Uterus (tissue), 4 donors: ENCODE results near the gene ST6GALNAC5. TPM values are rescaled to one million over a fixed set of nuclear protein-coding genes. Genes with fewer than 3 reads are reported as not detected.

Source experiments
- DNase-seq, 2 donors: peaks; one replicate each; pipeline ENCODE4 v3.0.0-alpha.2; 2019 to 2020
- H3K27ac ChIP-seq, 2 donors: fragments of 200-600 bp; sonication (generic); 1 replicate in 1 of 2; 2 replicates in 1 of 2; pipeline ENCODE4 v1.5.1; 2016 to 2018
- H3K27me3 ChIP-seq, 2 donors: fragments of 200-600 bp; sonication (generic); one replicate each; pipeline ENCODE4 v1.5.1; 2018 to 2019; ENCODE audit warnings: control low read depth in 1 of 2
- H3K36me3 ChIP-seq, 2 donors: fragments of 200-600 bp; sonication (generic); one replicate each; pipeline ENCODE4 v1.5.1; 2019; ENCODE audit warnings: control low read depth in 1 of 2
- H3K4me1 ChIP-seq, 2 donors: fragments of 200-600 bp; sonication (generic); one replicate each; pipeline ENCODE4 v1.5.1; 2018 to 2019; ENCODE audit warnings: control low read depth in 1 of 2
- H3K4me3 ChIP-seq, 2 donors: fragments of 200-600 bp; sonication (generic); 1 replicate in 1 of 2; 2 replicates in 1 of 2; pipeline ENCODE4 v1.5.1; 2018 to 2019; ENCODE audit warnings: mild to moderate bottlenecking in 1 of 2
- H3K9me3 ChIP-seq, 2 donors: fragments of 200-600 bp; sonication (generic); one replicate each; pipeline ENCODE4 v1.5.1; 2019; ENCODE audit warnings: control low read depth in 1 of 2
- POLR2A ChIP-seq, 2 donors: fragments of 450-650 bp; IDR thresholded peaks; one replicate each; pipeline ENCODE4 v1.6.1; 2016; ENCODE audit warnings: antibody characterized with exemption in 2 of 2, mild to moderate bottlenecking in 1 of 2, moderate library complexity in 1 of 2
- intact Hi-C: fragments of 100-400 bp; cut with DNase I; formaldehyde crosslinking; loops from one replicate; pipeline ENCODE4 v1.15.1; 2023; ENCODE audit warnings: low total_unique reads
- total RNA-seq, 4 donors: library from RNA; depleted of rRNA in 3 of 4; stranded (reverse); fragments of >200 nt in 3 of 4; gene quantifications; one replicate each; pipeline versions ENCODE4 v1.1.0 to v1.2.4, GENCODE V29; 2014 to 2023
- TF ChIP-seq, protein P1 (sequence below), 4 experiments: fragments of 200-600 bp in 2 of 4; fragments of 450-650 bp in 2 of 4; sonication (generic) in 2 of 4; IDR thresholded peaks; one replicate each; pipeline ENCODE4 v1.5.1; 2016 to 2019; ENCODE audit warnings: antibody characterized with exemption in 4 of 4, mild to moderate bottlenecking in 2 of 4, moderate library complexity in 1 of 4
- donor health status: DM: yes; HTN: yes; CAD: no.

ST6GALNAC5 gene
- total RNA-seq, 4 donors from 2014 or later: 1.4 to 6.4 TPM; not detected in 2

DNA sequence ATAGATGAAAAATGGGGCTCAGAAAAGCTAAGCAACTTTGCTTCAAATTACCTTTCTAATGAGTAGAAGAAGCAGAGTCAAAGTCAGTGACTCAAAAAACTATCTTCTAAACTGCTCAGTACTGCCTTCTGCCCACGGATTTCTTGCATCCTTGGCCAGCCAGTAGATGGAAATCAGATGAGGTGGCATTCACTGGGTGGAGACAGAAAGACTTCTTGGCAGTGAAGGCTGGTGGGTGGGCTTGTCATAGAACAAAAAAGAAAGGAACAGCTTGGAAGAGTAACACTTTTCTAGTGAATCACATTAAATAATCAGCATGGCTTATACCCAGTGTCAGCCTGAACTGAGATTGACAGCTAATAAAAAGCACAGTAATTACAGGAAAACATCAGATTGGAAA is 170.7 kb downstream of the ST6GALNAC5 start:
- no peak for DNase-seq
- no peak for TF ChIP-seq POLR2A (IDR thresholded peaks at IDR 0.05)
- TF ChIP-seq, protein P1, sequence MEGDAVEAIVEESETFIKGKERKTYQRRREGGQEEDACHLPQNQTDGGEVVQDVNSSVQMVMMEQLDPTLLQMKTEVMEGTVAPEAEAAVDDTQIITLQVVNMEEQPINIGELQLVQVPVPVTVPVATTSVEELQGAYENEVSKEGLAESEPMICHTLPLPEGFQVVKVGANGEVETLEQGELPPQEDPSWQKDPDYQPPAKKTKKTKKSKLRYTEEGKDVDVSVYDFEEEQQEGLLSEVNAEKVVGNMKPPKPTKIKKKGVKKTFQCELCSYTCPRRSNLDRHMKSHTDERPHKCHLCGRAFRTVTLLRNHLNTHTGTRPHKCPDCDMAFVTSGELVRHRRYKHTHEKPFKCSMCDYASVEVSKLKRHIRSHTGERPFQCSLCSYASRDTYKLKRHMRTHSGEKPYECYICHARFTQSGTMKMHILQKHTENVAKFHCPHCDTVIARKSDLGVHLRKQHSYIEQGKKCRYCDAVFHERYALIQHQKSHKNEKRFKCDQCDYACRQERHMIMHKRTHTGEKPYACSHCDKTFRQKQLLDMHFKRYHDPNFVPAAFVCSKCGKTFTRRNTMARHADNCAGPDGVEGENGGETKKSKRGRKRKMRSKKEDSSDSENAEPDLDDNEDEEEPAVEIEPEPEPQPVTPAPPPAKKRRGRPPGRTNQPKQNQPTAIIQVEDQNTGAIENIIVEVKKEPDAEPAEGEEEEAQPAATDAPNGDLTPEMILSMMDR (IDR thresholded peaks at IDR 0.05): no peak
- Histone ChIP-seq H3K9me3 (no peaks in the 10 kb centered on the region), H3K36me3 (no peaks in the 10 kb centered on the region), H3K27me3 (no peaks in the 10 kb centered on the region), H3K4me3 (no peak overlapping the region), H3K4me1 (no peaks in the 10 kb centered on the region), H3K27ac (no peak overlapping the region)
- intact Hi-C loops: no loop called here

DNA sequence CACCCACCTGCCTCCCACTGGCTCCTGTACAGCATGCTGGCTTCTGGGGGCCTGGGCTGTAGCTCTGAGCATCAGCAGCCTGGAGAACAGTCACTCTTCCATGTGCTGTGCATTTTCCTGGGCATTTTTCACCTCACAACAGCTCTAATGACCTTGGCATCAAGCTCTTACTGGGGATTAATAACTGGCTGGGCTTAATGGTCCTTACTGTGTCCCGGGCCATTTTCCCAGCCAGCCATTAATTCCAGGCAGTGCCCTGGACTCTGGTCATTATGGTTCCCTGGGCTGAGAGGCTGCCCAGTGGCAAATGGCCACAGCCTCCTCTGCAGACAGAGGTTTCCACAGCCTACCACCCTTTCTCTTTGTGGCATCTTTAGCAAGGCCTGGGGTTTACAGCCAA is 171.8 kb downstream of the ST6GALNAC5 start:
- TF ChIP-seq, protein P1 (IDR thresholded peaks at IDR 0.05): no peak
- TF ChIP-seq POLR2A (IDR thresholded peaks at IDR 0.05): no peak
- peak overlapping the region; percentile 45 to 50 for H3K27ac ChIP-seq

DNA sequence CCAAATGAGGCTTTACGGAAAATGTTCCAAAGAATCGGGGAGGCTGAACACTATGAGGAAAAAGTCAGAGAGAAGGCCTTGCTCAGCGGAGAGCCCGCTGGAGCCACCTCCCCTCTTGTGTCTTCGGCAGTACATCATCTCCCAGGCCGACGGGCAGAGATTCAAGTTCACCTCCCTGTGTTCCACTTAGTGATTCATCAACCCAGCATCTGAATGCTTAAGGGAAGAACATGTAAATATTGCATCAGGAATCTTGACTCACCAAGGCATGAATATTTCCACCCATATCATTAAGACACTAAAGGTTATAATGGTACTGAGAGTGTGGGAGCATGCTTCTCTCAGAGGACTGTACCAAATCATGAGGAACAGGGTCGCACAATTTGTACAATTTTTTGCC is 172.5 kb downstream of the ST6GALNAC5 start:
- Histone ChIP-seq H3K36me3 (no peaks in the 10 kb centered on the region), H3K27ac (peak overlapping the region in 1 of 2 donors; percentile 45), H3K4me1 (no peaks in the 10 kb centered on the region), H3K4me3 (no peak overlapping the region), H3K9me3 (no peaks in the 10 kb centered on the region), H3K27me3 (no peaks in the 10 kb centered on the region)
- peak; percentile 58 to 62 for DNase-seq
- TF ChIP-seq, protein P1 (IDR thresholded peaks at IDR 0.05): no peak
- TF ChIP-seq POLR2A (IDR thresholded peaks at IDR 0.05): no peak
- intact Hi-C loops: no loop called here

More for the DNA sequence above, 171.8 kb downstream of the ST6GALNAC5 start:
- intact Hi-C loops: no loop called here
- Histone ChIP-seq H3K36me3 (no peaks in the 10 kb centered on the region), H3K9me3 (no peaks in the 10 kb centered on the region), H3K4me1 (no peaks in the 10 kb centered on the region), H3K27me3 (no peaks in the 10 kb centered on the region), H3K4me3 (no peak overlapping the region)
- no peak for DNase-seq

DNA sequence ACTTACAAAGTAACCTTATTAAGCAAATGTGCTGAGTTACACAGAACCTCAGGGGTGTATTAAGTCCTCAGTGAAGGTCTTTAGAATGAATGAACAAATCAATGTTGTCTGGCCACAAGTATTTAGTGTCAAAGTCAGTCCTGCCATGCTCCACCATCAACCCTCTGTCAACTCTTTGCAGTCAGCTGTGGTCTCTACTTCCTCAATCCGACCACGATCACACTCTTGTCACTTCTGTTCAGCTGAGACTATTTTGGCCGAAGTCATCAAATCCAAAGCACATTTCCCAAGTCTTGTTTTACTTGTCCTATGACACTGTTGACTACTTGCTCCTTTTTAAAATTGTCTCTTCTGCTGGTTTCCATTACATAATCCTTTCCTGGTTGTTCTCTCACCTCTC is 173.5 kb downstream of the ST6GALNAC5 start:
- Histone ChIP-seq H3K4me3 (no peak overlapping the region), H3K27ac (no peak overlapping the region), H3K27me3 (no peaks in the 10 kb centered on the region), H3K9me3 (no peaks in the 10 kb centered on the region), H3K4me1 (no peaks in the 10 kb centered on the region), H3K36me3 (no peaks in the 10 kb centered on the region)
- intact Hi-C loops: no loop called here
- DNase-seq: no peak
- no peak for TF ChIP-seq POLR2A (IDR thresholded peaks at IDR 0.05)
- TF ChIP-seq, protein P1 (IDR thresholded peaks at IDR 0.05): no peak

DNA sequence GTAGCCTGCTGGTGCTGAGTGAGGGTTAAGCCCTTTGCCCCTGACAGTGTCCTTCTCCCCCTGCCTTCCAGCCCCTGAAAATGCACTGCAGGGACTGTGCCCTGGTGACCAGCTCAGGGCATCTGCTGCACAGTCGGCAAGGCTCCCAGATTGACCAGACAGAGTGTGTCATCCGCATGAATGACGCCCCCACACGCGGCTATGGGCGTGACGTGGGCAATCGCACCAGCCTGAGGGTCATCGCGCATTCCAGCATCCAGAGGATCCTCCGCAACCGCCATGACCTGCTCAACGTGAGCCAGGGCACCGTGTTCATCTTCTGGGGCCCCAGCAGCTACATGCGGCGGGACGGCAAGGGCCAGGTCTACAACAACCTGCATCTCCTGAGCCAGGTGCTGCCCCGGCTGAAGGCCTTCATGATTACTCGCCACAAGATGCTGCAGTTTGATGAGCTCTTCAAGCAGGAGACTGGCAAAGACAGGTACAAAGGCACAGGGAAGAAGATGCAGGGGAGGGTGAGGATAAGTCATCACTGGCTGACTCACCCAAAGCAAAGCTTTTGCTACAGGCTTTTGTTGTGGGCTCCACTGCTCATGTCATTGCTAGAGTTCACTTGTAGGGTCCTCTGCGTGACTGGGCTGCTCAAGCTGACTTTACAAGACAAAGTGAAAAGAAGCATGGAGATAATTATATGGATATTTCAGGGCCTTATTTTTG is 177.0 kb downstream of the ST6GALNAC5 start:
- Histone ChIP-seq H3K9me3 (no peaks in the 10 kb centered on the region), H3K4me1 (no peaks in the 10 kb centered on the region), H3K36me3 (no peaks in the 10 kb centered on the region), H3K27ac (no peak overlapping the region), H3K27me3 (no peaks in the 10 kb centered on the region), H3K4me3 (no peak overlapping the region)
- DNase-seq: no peak
- TF ChIP-seq, protein P1 (IDR thresholded peaks at IDR 0.05): no peak
- TF ChIP-seq POLR2A (IDR thresholded peaks at IDR 0.05): no peak
- intact Hi-C loops: no loop called here
